ENCODE results near the gene SDK2. TPM values are rescaled to one million over a fixed set of nuclear protein-coding genes. Genes with fewer than 3 reads are reported as not detected.

Gene SDK2
- total RNA-seq, 2 donors from 2014 or later = 1.5 to 5.6 TPM

DNA sequence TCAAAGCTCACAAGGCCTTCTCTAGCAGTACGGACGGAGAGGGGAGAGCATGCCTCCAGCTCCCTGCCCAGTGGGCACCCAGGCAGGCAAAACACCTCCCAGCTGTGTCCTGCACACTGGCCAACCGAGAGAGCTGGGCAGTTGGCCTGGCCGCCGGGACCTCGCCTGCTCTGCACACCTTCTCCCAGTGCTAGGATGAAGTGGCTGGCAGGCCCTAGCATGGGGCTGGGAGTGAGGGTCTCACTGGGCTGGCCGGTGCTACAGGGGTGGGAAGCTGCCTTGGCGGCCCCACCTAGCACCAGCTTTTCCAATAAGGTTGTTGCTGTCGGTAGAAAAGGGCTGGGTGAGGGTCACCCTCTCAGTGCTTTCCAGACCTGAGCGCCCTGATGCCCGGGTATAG, 60.2 kb downstream of the SDK2 start:
- no peak for DNase-seq (ENCODE audit: low spot score)
- H3K36me3 ChIP-seq = no peaks in the 10 kb centered on the region
- no peaks in the 10 kb centered on the region for H3K27me3 ChIP-seq
- no peaks in the 10 kb centered on the region for H3K9me3 ChIP-seq
- H3K4me1 ChIP-seq = no peaks in the 10 kb centered on the region
- H3K27ac ChIP-seq = no peak overlapping the region
- TF ChIP-seq, protein P1, sequence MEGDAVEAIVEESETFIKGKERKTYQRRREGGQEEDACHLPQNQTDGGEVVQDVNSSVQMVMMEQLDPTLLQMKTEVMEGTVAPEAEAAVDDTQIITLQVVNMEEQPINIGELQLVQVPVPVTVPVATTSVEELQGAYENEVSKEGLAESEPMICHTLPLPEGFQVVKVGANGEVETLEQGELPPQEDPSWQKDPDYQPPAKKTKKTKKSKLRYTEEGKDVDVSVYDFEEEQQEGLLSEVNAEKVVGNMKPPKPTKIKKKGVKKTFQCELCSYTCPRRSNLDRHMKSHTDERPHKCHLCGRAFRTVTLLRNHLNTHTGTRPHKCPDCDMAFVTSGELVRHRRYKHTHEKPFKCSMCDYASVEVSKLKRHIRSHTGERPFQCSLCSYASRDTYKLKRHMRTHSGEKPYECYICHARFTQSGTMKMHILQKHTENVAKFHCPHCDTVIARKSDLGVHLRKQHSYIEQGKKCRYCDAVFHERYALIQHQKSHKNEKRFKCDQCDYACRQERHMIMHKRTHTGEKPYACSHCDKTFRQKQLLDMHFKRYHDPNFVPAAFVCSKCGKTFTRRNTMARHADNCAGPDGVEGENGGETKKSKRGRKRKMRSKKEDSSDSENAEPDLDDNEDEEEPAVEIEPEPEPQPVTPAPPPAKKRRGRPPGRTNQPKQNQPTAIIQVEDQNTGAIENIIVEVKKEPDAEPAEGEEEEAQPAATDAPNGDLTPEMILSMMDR (IDR thresholded peaks at IDR 0.05) = no peak
- no peak overlapping the region for H3K4me3 ChIP-seq

DNA sequence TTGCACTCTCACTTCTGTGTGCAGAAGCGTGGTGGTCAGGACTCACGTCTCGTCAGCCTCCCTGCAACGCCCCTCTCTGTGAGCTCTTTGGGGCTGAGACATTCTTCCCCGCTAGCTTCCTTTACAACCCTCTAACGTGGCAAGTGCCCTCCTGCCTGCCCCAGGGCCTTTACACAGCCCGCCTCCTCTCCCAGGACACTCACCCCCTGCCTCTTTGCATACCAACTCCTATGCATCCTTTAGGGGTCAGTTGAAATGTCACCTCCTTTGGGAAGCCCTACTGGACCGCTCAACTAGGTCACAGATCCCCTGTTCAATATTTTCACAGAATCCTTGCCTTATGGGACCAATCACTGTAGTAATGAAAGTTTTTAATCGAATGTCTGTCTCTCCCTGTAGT, 61.4 kb downstream of the SDK2 start:
- H3K36me3 ChIP-seq = no peaks in the 10 kb centered on the region
- H3K27me3 ChIP-seq = no peaks in the 10 kb centered on the region
- no peaks in the 10 kb centered on the region for H3K9me3 ChIP-seq
- H3K27ac ChIP-seq = no peak overlapping the region
- no peak for DNase-seq (ENCODE audit: low spot score)
- no peaks in the 10 kb centered on the region for H3K4me1 ChIP-seq
- TF ChIP-seq, protein P1 (IDR thresholded peaks at IDR 0.05) = no peak
- H3K4me3 ChIP-seq = no peak overlapping the region

DNA sequence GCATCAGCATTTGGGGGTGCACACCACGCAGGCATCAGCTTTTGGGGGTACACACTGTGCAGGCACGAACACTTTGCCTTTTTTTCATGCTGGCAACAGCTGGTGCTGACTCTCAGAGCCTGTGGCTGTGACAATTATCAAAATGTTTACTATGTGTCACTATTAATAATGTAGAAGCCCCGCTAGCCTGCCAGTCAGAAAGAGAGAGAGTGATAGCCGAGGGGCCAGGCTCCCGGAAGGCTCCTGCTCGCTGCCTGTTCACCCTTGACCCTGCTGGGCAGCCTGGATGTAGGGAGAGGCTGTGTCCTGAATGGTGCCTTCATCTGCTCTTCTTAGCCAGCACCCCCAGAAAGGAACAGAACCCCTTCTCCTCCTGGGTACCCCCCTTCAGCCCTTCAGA, 61.9 kb downstream of the SDK2 start:
- DNase-seq (ENCODE audit: low spot score) = no peak
- no peaks in the 10 kb centered on the region for H3K27me3 ChIP-seq
- H3K27ac ChIP-seq = no peak overlapping the region
- no peaks in the 10 kb centered on the region for H3K4me1 ChIP-seq
- TF ChIP-seq, protein P1 (IDR thresholded peaks at IDR 0.05) = no peak
- no peaks in the 10 kb centered on the region for H3K9me3 ChIP-seq
- H3K4me3 ChIP-seq = no peak overlapping the region
- no peaks in the 10 kb centered on the region for H3K36me3 ChIP-seq

DNA sequence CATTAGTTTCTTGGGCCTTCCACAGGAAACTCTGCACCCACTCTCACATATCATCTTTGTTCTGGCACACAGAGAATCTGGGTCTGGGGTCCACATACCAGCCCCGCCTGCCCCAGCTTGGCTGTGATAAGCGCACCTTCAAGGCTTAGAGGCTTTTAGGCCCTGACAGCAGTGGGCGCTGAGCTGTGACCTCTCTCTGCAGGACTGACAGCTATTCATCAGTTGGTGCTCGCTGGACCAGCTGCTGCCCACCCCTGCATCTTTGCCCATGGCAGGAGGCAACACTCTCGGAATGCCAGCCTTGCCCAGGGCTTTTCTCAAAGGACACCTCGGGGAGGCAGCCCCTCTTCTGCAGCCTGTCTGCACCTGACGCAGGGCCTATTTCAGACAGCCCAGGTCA, 62.9 kb downstream of the SDK2 start:
- H3K27ac ChIP-seq = no peak overlapping the region
- TF ChIP-seq, protein P1 (IDR thresholded peaks at IDR 0.05) = no peak
- H3K4me3 ChIP-seq = no peak overlapping the region
- no peaks in the 10 kb centered on the region for H3K9me3 ChIP-seq
- H3K4me1 ChIP-seq = no peaks in the 10 kb centered on the region
- no peaks in the 10 kb centered on the region for H3K36me3 ChIP-seq
- no peak for DNase-seq (ENCODE audit: low spot score)
- H3K27me3 ChIP-seq = no peaks in the 10 kb centered on the region

DNA sequence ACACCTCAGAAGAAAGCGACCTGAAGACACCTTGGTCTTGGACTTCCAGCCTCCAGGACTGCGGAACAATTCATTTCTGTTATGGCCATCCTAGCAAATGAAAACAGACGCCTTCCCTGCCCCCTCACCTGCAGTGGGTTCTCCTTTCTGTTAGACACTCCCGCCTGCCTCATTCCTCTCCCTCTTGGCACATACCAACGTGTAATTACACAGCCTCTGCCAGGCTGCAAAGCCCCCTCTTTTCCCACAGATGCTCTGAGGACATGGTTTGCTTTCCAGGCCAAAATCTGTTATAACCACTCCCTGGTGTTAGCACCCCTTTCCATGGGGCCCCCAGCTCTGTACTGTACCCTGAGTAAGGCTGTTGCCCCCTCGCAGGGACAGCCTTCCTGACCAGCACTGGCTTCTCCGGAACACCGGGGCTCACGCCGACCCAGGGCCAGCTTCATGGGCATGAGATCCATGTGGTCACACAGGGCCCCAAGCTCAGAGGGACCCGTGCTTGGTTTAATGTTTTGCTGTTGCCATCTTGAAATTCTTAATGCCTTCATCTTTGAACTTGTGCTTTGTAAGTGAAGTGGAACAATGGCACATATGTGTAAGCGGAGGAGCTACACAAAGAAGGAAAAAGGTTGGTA, 64.1 kb downstream of the SDK2 start:
- H3K4me1 ChIP-seq = no peaks in the 10 kb centered on the region
- TF ChIP-seq, protein P1 (IDR thresholded peaks at IDR 0.05) = no peak
- no peaks in the 10 kb centered on the region for H3K27me3 ChIP-seq
- no peak overlapping the region for H3K4me3 ChIP-seq
- DNase-seq (ENCODE audit: low spot score) = no peak
- H3K36me3 ChIP-seq = no peaks in the 10 kb centered on the region
- no peaks in the 10 kb centered on the region for H3K9me3 ChIP-seq
- H3K27ac ChIP-seq = no peak overlapping the region

DNA sequence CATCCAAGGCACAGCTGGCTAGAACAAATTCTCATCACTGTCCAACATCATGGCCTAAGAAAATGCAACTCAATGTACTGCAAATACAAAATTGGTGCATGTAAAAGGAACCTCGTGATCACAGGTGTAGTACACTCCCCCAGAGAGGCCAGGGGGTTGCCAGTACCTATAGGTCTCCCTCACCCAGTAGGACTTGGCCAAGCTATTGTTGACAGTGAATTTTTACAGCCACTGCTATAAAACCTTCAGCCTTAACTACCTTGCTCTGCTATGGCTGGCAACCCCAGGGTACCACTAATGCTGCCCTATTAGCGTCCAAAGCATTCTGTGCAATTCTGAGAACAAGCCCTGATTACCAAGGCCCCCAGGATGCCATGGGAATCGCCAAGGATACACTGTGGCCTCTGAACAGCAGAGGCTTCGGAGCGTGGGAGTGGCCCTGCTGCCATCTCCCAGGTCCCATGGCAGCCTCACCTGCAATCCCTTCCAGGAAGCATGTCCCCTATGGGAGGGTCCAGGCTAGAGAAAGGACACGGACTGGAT, 67.6 kb downstream of the SDK2 start:
- DNase-seq (ENCODE audit: low spot score) = no peak
- Histone ChIP-seq H3K27me3 (no peaks in the 10 kb centered on the region), H3K9me3 (no peaks in the 10 kb centered on the region), H3K4me3 (no peak overlapping the region), H3K36me3 (no peaks in the 10 kb centered on the region), H3K4me1 (no peaks in the 10 kb centered on the region), H3K27ac (no peak overlapping the region)
- TF ChIP-seq, protein P1 (IDR thresholded peaks at IDR 0.05) = no peak

Data from right atrium auricular region (tissue), 2 donors.